Stimulated activated CD8-positive, alpha-beta memory T cell treated with anti-CD3 and anti-CD28 coated beads, Interleukin-4, amount 100 ng/mL, for 4 hours (primary cell): ENCODE measurements around the gene BRMS1.
A peak's percentile ranks its signal among the peaks of the same experiment; 100 is the strongest.
"Not testable (repeated sequence)": the region's sequence is repeated elsewhere in the genome, so short reads cannot be mapped to it uniquely, and the experiment has no call there.

Experiments used
- DNase-seq, 2 donors: peaks; one replicate each; pipeline ENCODE4 v3.0.0-alpha.2; 2020; ENCODE audit warnings: low read depth in 2 of 2, low spot score in 1 of 2

Gene BRMS1

DNA sequence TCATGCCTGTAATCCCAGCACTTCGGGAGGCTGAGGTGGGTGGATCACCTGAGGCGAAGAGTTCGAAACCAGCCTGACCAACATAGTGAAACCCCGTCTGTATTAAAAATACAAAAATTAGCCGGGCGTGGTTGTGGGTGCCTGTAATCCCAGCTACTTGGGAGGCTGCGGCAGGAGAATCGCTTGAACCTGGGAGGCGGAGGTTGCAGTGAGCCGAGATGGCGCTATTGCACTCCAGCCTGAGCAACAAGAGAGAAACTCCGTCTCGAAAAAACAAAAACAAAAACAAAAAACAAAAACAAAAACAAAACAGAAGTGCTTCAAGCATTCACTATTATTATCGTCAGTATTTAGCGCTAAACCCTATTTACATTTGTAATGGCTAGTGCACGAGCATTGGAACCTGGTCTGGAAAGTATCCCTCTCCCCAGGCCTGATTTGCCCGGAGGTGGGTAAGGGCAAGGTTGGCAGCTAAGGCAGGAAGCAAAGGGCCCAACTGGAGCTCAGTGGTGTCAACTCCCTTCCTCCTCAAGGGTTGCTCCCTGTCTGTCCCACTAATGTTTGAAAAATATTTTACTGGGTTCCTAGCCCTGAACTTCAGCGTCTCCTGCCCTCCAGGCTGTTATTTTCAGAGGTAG is 34.0 kb downstream of the BRMS1 start:
- DNase-seq: not testable (repeated sequence)

DNA sequence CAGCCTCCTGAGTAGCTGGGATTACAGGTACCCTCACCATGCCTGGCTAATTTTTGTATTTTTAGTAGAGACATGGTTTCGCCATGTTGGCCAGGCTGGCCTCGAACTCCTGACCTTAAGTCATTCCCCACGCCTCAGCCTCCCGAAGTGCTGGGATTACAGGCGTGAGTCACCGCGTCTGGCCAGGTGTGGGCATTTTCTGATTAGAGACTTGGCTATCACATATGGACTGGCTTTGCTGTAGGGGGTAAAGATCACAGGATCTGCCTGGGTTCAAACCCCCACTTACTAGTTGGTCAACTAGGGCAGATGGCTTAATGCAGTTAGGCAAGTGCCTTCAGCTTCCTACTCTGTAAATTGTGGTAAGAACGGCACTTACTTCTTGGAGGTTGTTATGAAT is 34.6 kb downstream of the BRMS1 start:
- no peak for DNase-seq

DNA sequence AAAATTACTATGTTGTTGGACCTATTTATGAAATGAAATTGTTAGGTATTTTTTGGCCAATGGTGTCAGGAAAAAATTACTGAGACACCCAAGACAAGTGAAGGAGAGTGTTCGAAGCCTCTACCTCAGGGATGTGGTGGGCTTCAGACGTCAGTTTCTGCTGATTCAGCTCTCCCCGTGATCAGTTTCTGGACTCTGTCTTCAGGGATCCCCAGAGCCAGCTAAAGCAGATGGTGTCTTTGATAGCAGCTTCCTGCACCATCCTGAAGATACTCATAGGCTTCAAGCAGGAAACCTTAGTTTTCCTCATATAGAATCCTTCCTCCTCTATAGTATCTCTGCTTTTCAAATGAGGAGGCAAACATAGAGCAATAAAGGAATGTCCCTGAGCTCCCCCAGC is 35.4 kb downstream of the BRMS1 start:
- DNase-seq: no peak

DNA sequence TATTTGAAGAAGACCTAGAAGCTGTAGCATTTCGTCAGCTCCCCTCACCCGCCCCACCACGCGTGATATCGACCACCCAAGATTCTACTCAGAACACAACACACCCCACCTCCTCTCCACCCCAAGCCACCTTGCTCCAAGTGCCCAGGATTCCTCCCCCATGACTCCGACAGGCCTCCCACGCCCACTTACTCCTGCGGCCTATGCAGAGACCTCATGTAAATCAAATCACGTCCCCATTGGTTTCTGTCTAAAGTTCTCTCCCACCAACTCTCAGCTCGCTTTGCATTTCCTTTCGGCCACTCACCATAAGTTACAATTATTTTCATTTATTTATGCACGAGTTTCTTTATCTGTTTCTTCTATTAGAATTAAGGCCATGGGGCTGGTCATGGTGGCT is 42.2 kb downstream of the BRMS1 start:
- no peak for DNase-seq

DNA sequence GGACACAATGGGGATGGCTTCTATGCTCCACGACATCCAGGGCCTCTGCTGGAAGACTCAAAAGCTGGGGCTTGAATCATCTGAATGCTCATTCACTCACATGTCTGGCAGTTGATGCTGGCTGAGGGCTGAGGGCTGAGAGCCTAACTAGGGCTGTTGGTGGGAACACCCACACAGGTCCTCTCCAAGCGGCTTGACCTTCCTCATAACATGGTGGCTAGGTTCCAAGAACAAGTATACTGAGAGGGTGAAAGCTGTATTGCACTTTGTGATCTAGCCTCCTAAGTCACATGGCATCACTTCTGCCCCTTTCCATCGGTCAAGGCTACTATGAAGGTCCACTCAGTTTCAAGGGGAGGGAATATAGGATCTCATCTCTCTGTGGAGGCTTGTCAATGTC is 45.7 kb downstream of the BRMS1 start:
- DNase-seq: no peak

DNA sequence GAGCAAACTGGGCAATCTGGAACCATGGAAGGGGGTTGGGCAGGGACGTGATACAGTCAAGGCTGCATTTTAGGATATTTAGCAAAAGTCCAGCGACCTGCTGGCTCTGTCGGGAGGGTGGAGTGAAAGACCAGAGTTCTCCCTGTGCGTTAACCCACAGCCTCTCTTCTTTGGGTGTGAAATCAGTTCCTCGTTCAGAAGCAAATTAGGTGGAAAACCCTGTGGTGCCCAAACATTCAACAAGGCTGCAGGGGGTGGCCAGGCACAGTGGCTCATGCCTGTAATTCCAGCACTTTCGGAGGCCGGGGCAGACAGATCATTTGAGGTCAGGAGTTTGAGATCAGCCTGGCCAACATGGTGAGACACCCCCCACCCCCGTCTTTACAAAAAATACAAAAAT is 47.3 kb downstream of the BRMS1 start:
- no peak for DNase-seq

DNA sequence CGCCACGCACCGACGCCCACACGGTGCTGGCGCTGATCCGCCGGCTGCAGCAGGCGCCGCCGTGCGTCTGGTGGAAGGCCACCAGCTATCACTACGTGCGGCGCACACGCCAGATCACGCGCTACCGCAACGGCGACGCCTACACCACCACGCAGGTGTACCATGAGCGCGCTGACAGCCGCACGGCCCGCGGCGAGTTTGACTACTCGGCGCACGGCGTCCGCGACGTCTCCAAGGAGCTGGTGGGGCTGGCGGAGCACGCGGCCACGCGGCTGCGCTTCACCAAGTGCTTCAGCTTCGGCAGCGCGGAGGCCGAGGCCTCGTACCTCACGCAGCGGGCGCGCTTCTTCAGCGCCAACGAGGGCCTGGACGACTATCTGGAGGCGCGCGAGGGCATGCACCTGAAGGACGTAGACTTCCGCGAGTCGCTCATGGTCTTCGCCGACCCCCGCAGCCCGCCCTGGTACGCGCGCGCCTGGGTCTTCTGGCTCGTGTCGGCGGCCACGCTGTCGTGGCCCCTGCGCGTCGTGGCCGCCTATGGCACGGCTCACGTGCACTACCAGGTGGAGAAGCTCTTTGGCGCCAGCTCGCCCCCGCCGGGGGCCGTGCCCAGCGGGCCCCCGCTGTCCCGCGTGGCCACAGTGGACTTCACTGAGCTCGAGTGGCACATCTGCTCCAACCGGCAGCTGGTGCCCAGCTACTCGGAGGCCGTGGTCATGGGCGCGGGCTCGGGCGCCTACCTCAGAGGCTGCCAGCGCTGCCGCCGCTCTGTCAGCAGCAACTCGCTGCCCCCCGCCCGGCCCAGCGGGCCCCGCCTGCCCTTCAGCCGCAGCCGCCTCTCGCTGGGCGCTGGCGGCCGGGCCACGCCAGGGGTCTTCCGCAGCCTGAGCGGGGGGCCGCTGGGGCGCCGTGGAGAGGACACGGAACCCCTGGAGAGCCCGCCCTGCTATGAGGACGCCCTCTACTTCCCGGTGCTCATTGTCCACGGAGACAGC is 50.0 kb downstream of the BRMS1 start:
- DNase-seq: no peak

DNA sequence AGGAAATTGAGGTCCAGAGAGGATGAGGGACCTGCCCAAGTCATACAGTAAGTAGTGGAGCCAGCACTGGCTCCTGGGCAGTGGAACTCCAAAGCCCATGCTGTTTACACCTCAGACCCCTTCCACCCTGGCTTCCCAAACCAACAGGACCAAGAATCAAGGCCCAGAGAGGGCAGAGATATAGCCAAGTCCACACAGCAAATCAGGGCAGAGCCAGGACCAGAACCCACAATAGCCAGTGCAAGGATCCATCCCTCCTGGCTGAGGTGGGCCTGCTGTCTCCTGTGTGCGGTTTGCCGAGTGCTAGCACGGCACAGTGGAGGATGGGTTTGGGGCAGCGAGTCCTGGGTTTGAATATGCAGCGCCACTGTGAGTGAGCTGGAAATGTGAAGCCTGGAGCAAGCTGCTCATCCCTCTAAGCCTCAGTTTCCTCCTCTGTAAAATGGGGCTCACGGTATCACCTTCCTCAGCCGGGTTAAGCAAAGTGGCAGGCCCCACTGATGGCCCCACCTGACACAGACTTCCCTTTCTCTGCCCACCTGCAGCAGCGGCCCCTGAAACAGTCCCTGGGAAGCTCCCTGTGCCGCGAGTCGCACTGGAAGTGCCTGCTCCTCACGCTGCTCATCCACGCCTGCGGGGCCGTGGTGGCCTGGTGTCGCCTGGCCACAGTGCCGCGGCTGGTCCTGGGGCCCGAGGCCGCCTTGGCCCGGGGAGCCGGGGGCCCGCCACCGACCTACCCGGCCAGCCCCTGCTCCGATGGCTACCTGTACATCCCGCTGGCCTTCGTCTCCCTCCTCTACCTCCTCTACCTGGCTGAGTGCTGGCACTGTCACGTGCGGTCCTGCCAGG is 50.9 kb downstream of the BRMS1 start:
- DNase-seq: no peak

DNA sequence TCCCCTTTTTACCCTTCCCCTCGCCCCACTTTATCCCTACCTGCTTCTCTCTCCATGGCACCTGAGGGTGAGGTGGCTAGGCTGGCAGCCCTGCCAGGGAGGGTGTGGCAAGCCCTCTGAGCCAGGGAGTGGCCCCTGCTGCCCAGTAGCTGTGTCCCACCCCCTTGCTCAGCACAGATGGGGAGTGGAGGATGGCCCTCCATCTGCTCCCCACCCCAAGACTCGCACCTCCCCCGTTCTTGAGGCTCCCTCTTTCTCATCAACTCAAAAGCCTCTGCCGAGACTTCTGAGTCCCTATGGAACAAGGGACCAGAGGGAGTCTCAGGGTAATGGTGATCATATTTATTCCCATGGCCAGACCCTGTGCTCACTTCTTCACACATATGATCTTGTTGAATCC is 51.6 kb downstream of the BRMS1 start:
- DNase-seq: no peak

DNA sequence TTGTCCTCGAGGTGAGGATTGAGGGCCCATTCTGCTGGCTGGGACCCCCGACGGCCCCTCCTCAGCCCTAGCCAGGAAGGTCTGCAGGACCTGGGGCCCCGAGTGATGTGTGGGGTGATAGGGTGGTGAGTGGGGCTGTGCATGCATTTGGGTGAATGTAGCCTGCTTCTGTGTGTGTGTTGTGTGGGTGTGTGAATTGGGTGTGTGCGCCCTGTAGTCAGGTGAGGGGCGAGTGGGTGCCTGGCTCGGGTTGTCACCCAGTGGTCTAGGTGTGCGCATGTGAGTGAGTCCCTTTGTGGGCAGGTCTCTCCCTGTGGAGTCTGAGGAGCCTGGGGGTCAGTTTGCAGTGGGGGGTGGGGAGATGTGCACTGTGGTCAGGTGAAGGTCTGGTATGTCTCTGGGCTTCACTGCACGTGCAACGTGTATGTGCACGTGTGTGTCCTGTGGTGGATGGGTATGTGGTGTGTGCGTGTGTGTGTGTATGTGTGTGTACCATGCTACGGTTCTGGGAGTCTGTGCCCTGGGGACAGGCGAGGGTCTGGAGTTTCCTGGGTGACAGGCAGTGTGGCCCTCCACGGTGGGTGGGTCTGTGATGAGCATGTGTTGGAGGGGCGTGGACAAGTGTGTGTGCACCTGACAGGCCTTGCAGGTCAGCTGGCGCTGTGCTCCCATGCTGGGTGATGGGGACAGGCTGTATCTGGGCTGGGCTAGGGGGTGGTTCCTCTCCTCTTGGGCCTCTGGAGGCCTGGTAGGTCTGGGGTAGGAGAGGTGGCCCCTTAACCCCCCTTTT is 52.2 kb downstream of the BRMS1 start:
- no peak for DNase-seq

DNA sequence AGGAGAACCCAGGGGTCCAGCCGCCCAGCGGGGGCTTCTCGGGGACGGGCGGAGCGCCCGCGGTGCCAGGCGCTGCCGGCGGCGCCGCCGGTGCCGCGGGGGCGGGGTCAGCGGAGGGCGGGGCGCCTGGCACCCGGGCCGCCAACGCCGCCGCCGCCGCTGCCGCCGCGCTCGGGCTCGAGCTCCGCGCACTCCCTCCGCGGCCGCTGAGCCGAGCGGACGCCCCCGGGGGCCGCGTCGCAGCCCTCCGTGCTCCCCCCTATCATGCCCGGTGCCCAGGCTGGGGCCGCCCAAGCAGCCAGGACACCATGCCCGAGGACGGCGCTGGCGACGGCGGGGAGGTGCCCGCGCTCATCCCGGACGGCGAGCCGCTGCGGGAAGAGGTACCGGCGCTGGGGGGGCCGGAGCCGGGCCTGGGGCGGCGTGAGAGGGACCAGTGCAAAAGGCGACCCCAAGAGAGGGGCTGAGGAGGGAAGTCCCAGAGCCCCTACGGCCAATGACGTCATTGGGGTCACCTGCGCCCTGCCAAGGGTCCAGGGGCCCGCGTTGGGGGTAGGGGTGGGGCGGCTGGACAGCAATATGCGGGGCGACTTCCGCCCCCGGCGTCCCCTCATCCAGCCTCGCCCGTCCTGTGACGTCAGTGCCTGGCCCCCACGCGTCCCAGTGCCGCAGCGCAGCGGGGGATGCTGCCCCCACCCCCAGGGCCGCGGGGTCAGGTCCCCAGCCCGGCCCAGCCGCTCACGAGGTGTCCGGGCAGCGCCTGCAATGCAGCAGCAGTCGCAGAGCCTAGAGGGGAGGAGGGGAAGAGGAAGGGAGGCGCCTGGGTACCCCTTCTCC is 53.0 kb downstream of the BRMS1 start, which contains the start of gene TMEM151A:
Gene TMEM151A, plus strand, starts transcription at position 189 of the 837 bp plus-strand sequence. Its CDS starts 120 bp downstream, at position 309.
- DNase-seq: no peak

DNA sequence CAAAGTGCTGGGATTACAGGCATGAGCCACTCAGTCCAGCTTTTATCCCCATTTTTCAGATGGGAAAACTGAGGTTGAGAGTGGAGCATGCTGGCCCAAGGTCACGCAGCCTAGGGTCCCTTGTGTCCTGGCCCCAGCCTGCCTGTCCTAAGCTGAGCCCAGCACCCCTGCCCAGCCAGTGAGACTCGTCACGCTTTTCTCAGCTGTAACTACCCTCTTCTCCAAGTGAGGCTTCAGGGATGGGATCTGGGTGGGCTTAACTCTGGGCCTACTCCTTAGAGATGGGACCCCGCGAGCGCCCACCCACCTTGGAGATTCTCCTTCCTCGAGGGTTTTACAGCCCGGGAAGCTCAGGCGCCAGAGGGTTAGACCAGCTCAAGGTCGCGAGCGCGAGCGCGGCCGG is 53.6 kb downstream of the BRMS1 start:
- no peak for DNase-seq

DNA sequence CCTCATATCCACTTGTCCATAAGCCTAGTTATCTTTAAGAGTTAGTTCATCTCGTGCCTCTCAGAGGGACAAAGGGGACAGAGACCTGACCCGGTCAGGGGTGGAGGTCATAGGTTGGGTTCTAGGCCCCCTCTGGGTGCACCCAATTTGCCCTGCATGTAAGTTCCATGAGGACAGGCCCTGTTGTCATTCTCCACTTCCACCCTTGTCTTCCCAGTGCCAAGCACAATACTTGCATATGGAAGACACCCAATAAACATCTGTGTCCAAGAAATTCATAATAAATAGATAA is 54.6 kb downstream of the BRMS1 start:
- DNase-seq: no peak

DNA sequence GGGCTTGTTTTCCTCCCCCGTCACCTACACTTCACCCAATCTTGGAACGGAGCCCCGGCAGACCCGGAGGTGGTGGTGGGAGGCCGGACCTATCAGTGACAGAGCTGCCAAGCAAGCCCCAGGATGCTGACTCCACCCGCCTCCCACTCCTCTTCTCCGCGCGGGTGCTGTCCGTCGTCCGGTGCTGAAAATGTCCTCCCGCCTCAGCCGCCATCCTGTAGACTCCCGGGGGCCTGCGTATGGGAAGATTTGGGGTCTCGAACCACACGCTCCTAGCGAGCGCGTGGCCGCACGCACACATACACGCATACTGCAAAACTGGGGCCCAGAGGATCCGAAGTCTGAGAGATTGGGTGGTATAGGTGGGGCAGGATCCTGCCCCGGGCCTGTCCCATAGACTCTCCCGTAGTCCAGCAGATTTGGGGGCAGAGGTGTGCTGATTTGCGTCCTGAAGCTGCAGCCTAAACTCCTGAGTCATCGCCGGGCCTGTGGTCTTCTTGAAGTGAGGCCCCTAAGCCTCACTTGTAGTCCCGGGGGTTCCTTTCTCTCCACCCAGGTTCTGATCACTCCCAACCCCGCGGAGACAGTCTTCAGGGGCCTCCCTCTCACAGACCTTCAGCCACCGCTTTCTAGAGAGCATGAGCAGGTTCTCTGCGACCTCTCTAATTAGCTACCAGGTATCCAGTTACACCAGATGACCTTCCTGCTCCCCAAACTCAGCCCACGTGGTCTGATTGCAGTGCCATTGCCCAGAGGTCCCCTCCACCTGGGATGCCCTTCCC is 55.2 kb downstream of the BRMS1 start:
- DNase-seq: peak; percentile 52 to 62

DNA sequence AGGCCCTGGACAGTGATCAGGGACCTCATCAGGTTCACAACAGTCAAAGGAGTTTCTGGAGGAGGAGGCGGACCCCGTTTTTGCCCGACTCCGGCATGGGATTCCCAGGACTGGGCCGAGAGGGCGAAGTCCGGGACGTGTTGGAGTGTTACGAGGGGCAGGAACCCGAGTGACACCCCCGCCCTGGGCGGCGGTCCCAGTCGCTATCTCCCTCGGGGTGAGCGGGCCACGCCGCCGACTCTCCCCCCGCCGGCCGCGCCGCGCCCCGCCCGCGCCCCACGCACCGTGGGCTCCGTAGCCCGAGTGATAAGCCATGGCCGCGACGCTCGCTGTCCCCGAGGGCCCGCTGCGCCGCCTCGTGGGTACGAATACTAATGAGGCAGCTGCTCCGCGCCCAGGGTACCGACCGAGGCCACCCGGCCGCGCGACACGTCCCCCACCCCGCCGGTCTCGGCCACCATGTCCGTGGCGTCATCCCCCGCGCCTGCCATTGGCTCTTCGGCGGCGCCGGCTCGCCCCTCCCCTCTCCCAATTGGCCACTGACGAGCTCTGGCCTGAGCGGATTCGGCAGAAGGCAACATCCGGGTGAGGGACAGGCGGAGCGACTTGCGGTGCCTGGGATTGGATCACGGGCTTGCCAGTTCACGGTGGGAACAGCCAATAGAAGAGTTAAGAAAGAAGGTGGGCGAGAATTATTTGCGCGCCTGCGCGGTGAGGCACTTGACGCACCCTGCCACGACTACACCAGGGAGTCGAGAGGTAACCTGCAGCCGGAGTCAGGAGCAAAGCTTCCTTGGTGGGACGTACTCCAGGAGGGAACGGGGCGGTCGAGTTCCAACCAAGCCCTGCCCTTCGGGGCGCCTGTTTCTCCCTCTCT is 56.0 kb downstream of the BRMS1 start, which contains the start of gene YIF1A:
Gene YIF1A, minus strand, starts transcription at position 473 of the 877 bp plus-strand sequence. Its CDS starts 158 bp downstream, at position 315.
- peak; percentile 95 to 98 for DNase-seq

DNA sequence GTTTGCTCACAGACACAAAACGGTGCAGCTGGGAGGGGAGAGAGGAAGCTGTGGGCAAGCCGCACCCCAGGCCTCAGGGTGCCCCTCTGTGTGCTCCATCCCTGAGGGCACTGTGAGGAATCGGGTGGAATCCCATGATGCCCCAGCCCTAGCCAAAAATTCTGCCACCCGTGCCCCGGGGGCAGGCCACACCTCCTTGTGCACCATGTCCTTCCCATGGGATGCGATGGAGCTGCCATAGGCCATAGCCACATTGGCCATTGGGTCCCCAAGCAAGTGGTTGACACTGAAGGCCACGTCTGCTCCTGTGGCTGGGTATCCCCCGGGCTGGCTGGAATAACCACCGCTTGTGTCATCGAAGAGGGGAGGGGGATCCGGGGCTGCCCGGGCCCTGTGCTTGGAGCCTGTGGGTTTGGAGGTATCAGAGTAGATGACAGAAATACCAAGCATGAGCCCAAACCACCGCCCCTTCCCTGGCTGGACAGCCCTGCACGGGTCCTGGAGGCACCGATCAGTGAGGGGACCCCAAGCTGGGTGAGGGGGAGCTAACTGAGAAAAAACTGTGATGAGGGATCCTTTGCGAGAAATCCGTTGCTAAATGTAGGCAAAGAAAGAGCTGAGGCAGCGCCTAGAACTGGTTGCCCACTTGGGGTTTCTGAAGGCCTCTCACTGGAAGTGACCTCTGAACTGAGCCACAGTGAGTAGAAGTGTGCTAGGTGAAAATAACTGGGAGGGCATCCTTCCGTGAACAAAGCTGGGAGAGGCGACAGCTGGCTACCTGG is 56.8 kb downstream of the BRMS1 start:
- no peak for DNase-seq
